HepG2 (cell line): ENCODE results near the gene RASSF7. TPM values are rescaled to one million over a fixed set of nuclear protein-coding genes. Genes with fewer than 3 reads are reported as not detected.
A peak's percentile ranks its signal among the peaks of the same experiment; 100 is the strongest.

Source experiments
- ARNT ChIP-seq: fragments of 450-650 bp; IDR thresholded peaks from 2 replicates; pipeline ENCODE4 v1.6.1; 2017
- ATF7 ChIP-seq, 2 experiments: fragments of 450-650 bp in 1 of 2; sonication (generic) in 1 of 2; formaldehyde crosslinking in 1 of 2; IDR thresholded peaks; 2 replicates each; pipeline versions ENCODE4 v1.4.0 to v1.6.1; 2016 to 2020; ENCODE audit warnings: antibody characterized with exemption in 1 of 2, mild to moderate bottlenecking in 1 of 2, missing genetic modification reagents in 1 of 2
- ATF7-NPFF ChIP-seq: sonication (generic); formaldehyde crosslinking; IDR thresholded peaks from 2 replicates; pipeline ENCODE4 v1.8.1; 2023; ENCODE audit warnings: mild to moderate bottlenecking, low read depth, missing genetic modification reagents, moderate library complexity
- BRCA1 ChIP-seq: sonication (generic); formaldehyde crosslinking; IDR thresholded peaks from 2 replicates; pipeline ENCODE4 v1.4.0; 2020; ENCODE audit warnings: missing genetic modification reagents
- CREBL2 ChIP-seq: sonication (generic); formaldehyde crosslinking; IDR thresholded peaks from 2 replicates; pipeline ENCODE4 v1.8.1; 2023; ENCODE audit warnings: missing genetic modification reagents, mild to moderate bottlenecking, borderline replicate concordance
- HOXA3 ChIP-seq: sonication (generic); formaldehyde crosslinking; IDR thresholded peaks from 2 replicates; pipeline ENCODE4 v1.5.0; 2020; ENCODE audit warnings: missing genetic modification reagents
- ISL2 ChIP-seq: sonication (generic); formaldehyde crosslinking; IDR thresholded peaks from 2 replicates; pipeline ENCODE4 v1.5.0; 2020; ENCODE audit warnings: missing genetic modification reagents
- KDM4B ChIP-seq: sonication (generic); formaldehyde crosslinking; IDR thresholded peaks from 2 replicates; pipeline ENCODE4 v1.4.0; 2020; ENCODE audit warnings: missing genetic modification reagents
- MBNL3 ChIP-seq: fragments of 250-450 bp; sonication (Bioruptor Pico); conservative IDR thresholded peaks from 2 replicates; pipeline ENCODE4 v1.8.0; 2022; ENCODE audit warnings: mild to moderate bottlenecking, inconsistent platforms
- MXD3 ChIP-seq: IDR thresholded peaks from 2 replicates; pipeline ENCODE4 v1.6.1; 2016; ENCODE audit warnings: mild to moderate bottlenecking, missing biosample characterization, missing genetic modification reagents
- PTBP1 ChIP-seq: fragments of 200-400 bp; formaldehyde crosslinking; IDR thresholded peaks from 2 replicates; pipeline ENCODE4 v1.6.1; 2018; ENCODE audit warnings: low read length, low read depth; ENCODE audit not compliant: poor library complexity, severe bottlenecking
- SRF ChIP-seq: IDR thresholded peaks from 2 replicates; pipeline ENCODE4 v1.6.1; 2011; ENCODE audit warnings: mild to moderate bottlenecking, low read depth, low read length, moderate library complexity
- SSRP1 ChIP-seq: IDR thresholded peaks from 2 replicates; pipeline ENCODE4 v1.6.1; 2016; ENCODE audit warnings: control low read depth
- TBX3 ChIP-seq: fragments of 450-650 bp; IDR thresholded peaks from 2 replicates; pipeline ENCODE4 v1.6.1; 2017; ENCODE audit warnings: antibody characterized with exemption, mild to moderate bottlenecking, inconsistent platforms, borderline replicate concordance
- UBTF ChIP-seq: sonication (generic); formaldehyde crosslinking; IDR thresholded peaks from 2 replicates; pipeline ENCODE4 v1.4.0; 2020; ENCODE audit warnings: mild to moderate bottlenecking, missing genetic modification reagents
- ZFY ChIP-seq: sonication (generic); formaldehyde crosslinking; IDR thresholded peaks from 2 replicates; pipeline ENCODE4 v1.4.0; 2020; ENCODE audit warnings: missing genetic modification reagents
- ZNF207 ChIP-seq: fragments of 450-650 bp; IDR thresholded peaks from 2 replicates; pipeline ENCODE4 v1.6.1; 2016; ENCODE audit warnings: antibody characterized with exemption, borderline replicate concordance
- ZNF34 ChIP-seq: sonication (generic); formaldehyde crosslinking; IDR thresholded peaks from 2 replicates; pipeline ENCODE4 v1.4.0; 2020; ENCODE audit warnings: mild to moderate bottlenecking, missing genetic modification reagents, borderline replicate concordance
- ZNF773 ChIP-seq: sonication (generic); formaldehyde crosslinking; IDR thresholded peaks from 2 replicates; pipeline ENCODE4 v1.4.0; 2020; ENCODE audit warnings: missing genetic modification reagents, borderline replicate concordance
- ZSCAN20 ChIP-seq: sonication (generic); formaldehyde crosslinking; IDR thresholded peaks from 2 replicates; pipeline ENCODE4 v1.4.0; 2020; ENCODE audit warnings: missing genetic modification reagents, mild to moderate bottlenecking, borderline replicate concordance
- polyA plus RNA-seq, 8 experiments: library from polyadenylated mRNA; depleted of rRNA in 3 of 8; stranded (reverse) in 7 of 8; unstranded in 1 of 8; fragments of >200 nt; fragmentation: Illumina TruSeq in 4 of 8; extraction: Trizol in 4 of 8; gene quantifications; 2 replicates each; pipeline versions ENCODE4 v1.2.1 to v1.2.3, GENCODE V29; 2011 to 2016; ENCODE audit warnings: low read depth in 4 of 8, missing spikeins in 1 of 8, mixed read lengths in 1 of 8; ENCODE audit not compliant: insufficient read depth in 1 of 8
- total RNA-seq, 5 experiments: library from RNA; depleted of rRNA; stranded (reverse); fragments of >200 nt; fragmentation: Illumina TruSeq; extraction: Trizol; gene quantifications; 2 replicates each; pipeline ENCODE4 v1.2.3, GENCODE V29; 2016; ENCODE audit warnings: low read depth in 1 of 5

Gene RASSF7
- total and polyA plus RNA-seq, 2 of the 13 experiments (the other 11 are each of a cell fraction or from before 2014, with no cell fraction given): 20.2 to 28.6 TPM

- TF ChIP-seq UBTF (CRISPR knock-in tag): no peak
- no peak for TF ChIP-seq ZSCAN20 (CRISPR knock-in tag)
- no peak for TF ChIP-seq HOXA3 (CRISPR knock-in tag)
- no peak for TF ChIP-seq ARNT
- TF ChIP-seq SSRP1 (CRISPR knock-in tag): no peak
- no peak for TF ChIP-seq ZNF34 (CRISPR knock-in tag)
- TF ChIP-seq CREBL2 (CRISPR knock-in tag): no peak
- TF ChIP-seq ATF7-NPFF (CRISPR knock-in tag): 0 out of 2 replicates have a peak, but pooled peaks have one; percentile 27
- no peak for TF ChIP-seq MBNL3 (CRISPR knock-in tag)
- TF ChIP-seq PTBP1: no peak
- no peak for TF ChIP-seq SRF
- TF ChIP-seq BRCA1: no peak
- TF ChIP-seq MXD3 (CRISPR knock-in tag): no peak
- TF ChIP-seq ZFY (CRISPR knock-in tag): peak; percentile 21; the same call in 1 of the 2 replicates
- no peak for TF ChIP-seq ISL2
- no peak for TF ChIP-seq ZNF207
- TF ChIP-seq ATF7 (IDR thresholded peaks at IDR 0.05): no peak
- TF ChIP-seq ATF7 (CRISPR knock-in tag; IDR thresholded peaks at IDR 0.05): no peak
- TF ChIP-seq KDM4B (CRISPR knock-in tag): no peak
- no peak for TF ChIP-seq TBX3
- no peak for TF ChIP-seq ZNF773 (CRISPR knock-in tag)
Observed at GRCh38 chr11:540583-541432, 20.0 kb upstream of the RASSF7 start (continued).
